Natural killer cell treated with Interleukin-12 subunit alpha and Interleukin-12 subunit beta and Interleukin-15 and Interleukin-18, amount 100 ng/mL, for 72 hours (primary cell): ENCODE data around the gene BAD. TPM values are rescaled to one million over a fixed set of nuclear protein-coding genes. Genes with fewer than 3 reads are reported as not detected.
A peak's percentile ranks its signal among the peaks of the same experiment; 100 is the strongest.

Experiments
- ATAC-seq, 2 donors: fragments of 150-1000 bp; cut with Tn5 transposase in 1 of 2; sonication (Bioruptor Pico), chemical (Tn5 transposase) in 1 of 2; 2 replicates each; pipeline ENCODE4 v1.10.0; 2021
- DNase-seq: peaks from one replicate; pipeline ENCODE4 v3.0.0; 2022; ENCODE audit warnings: low spot score
- H3K27ac Mint-ChIP-seq, 2 donors: 1 replicate in 1 of 2; 2 replicates in 1 of 2; pipeline ENCODE4 v1.8.0; 2022; ENCODE audit warnings: mixed read lengths in 2 of 2, mild to moderate bottlenecking in 1 of 2, moderate library complexity in 1 of 2
- H3K27me3 Mint-ChIP-seq, 2 donors: 1 replicate in 1 of 2; 2 replicates in 1 of 2; pipeline ENCODE4 v1.8.0; 2022; ENCODE audit warnings: mixed read lengths in 2 of 2
- H3K36me3 Mint-ChIP-seq: one replicate; pipeline ENCODE4 v1.8.0; 2022; ENCODE audit warnings: mixed read lengths
- H3K4me1 Mint-ChIP-seq, 2 donors: 1 replicate in 1 of 2; 2 replicates in 1 of 2; pipeline ENCODE4 v1.8.0; 2022; ENCODE audit warnings: low read depth in 2 of 2, mixed read lengths in 2 of 2, mild to moderate bottlenecking in 1 of 2
- H3K4me3 Mint-ChIP-seq: one replicate; pipeline ENCODE4 v1.8.0; 2022; ENCODE audit warnings: mixed read lengths
- H3K9me3 Mint-ChIP-seq: 2 replicates; pipeline ENCODE4 v1.8.0; 2022; ENCODE audit warnings: mixed read lengths
- total RNA-seq, 2 donors: library from RNA; stranded (reverse); gene quantifications; one replicate each; pipeline ENCODE4 v1.2.3, GENCODE V29; 2022

The BAD gene
- total RNA-seq, 2 donors from 2014 or later, result 29.5 to 46.9 TPM

- no peaks in the 10 kb centered on the region for H3K9me3 Mint-ChIP-seq
- peak overlapping the region; percentile 6 for H3K4me3 Mint-ChIP-seq
- H3K36me3 Mint-ChIP-seq, result peaks cover 8% of the 10 kb centered on the region
- DNase-seq, result no peak
- ATAC-seq, result no peak
- H3K4me1 Mint-ChIP-seq, result peaks cover 10 to 15% of the 10 kb centered on the region in 2 donors
- H3K27ac Mint-ChIP-seq, result peak overlapping the region; percentile 52 to 84
- no peaks in the 10 kb centered on the region for H3K27me3 Mint-ChIP-seq
These were observed 25.4 kb downstream of the BAD start for GRCh38 chr11:64258946-64259532.

GRCh38 chr11:64258356-64258755 lies 26.1 kb downstream of the BAD start:
- DNase-seq (no peak), ATAC-seq (no peak)
- peaks cover 8% of the 10 kb centered on the region for H3K36me3 Mint-ChIP-seq

GRCh38 chr11:64256300-64256699 lies 28.2 kb downstream of the BAD start:
- peaks cover 8% of the 10 kb centered on the region for H3K36me3 Mint-ChIP-seq
- H3K27me3 Mint-ChIP-seq, result no peaks in the 10 kb centered on the region
- DNase-seq (no peak), ATAC-seq (no peak)
- peaks cover 16 to 26% of the 10 kb centered on the region in 2 donors for H3K4me1 Mint-ChIP-seq
- no peak overlapping the region for H3K4me3 Mint-ChIP-seq
- H3K9me3 Mint-ChIP-seq, result no peaks in the 10 kb centered on the region
- H3K27ac Mint-ChIP-seq, result no peak overlapping the region

More at GRCh38 chr11:64258356-64258755, 26.1 kb downstream of the BAD start:
- H3K27ac Mint-ChIP-seq, result peak overlapping the region in 1 of 2 donors; percentile 53
- H3K9me3 Mint-ChIP-seq, result no peaks in the 10 kb centered on the region
- H3K4me1 Mint-ChIP-seq, result peaks cover 10 to 20% of the 10 kb centered on the region in 2 donors
- H3K27me3 Mint-ChIP-seq, result no peaks in the 10 kb centered on the region
- no peak overlapping the region for H3K4me3 Mint-ChIP-seq

- ATAC-seq, result no peak
- Mint-ChIP-seq H3K9me3 (no peaks in the 10 kb centered on the region), H3K27ac (no peak overlapping the region), H3K36me3 (peaks cover 8% of the 10 kb centered on the region), H3K4me3 (no peak overlapping the region), H3K27me3 (no peaks in the 10 kb centered on the region), H3K4me1 (peaks cover 16 to 26% of the 10 kb centered on the region in 2 donors)
- DNase-seq, result no peak
These were observed 29.0 kb downstream of the BAD start for GRCh38 chr11:64255135-64256128.

GRCh38 chr11:64254326-64254725 lies 30.1 kb downstream of the BAD start:
- ATAC-seq, result no peak
- no peak for DNase-seq
- no peaks in the 10 kb centered on the region for H3K27me3 Mint-ChIP-seq
- H3K9me3 Mint-ChIP-seq, result no peaks in the 10 kb centered on the region
- H3K4me1 Mint-ChIP-seq, result peaks cover 8 to 17% of the 10 kb centered on the region in 2 donors
- no peak overlapping the region for H3K4me3 Mint-ChIP-seq
- H3K27ac Mint-ChIP-seq, result no peak overlapping the region
- H3K36me3 Mint-ChIP-seq, result peaks cover 1% of the 10 kb centered on the region

GRCh38 chr11:64253481-64253880 lies 31.0 kb downstream of the BAD start:
- Mint-ChIP-seq H3K4me1 (peaks cover 6 to 16% of the 10 kb centered on the region in 2 donors), H3K36me3 (no peaks in the 10 kb centered on the region), H3K9me3 (no peaks in the 10 kb centered on the region), H3K4me3 (peak overlapping the region; percentile 12), H3K27ac (peak overlapping the region in 1 of 2 donors; percentile 76), H3K27me3 (no peaks in the 10 kb centered on the region)
- no peak for DNase-seq
- ATAC-seq, result no peak

GRCh38 chr11:64253043-64253442 lies 31.4 kb downstream of the BAD start:
- ATAC-seq (no peak), DNase-seq (no peak)
- Mint-ChIP-seq H3K9me3 (no peaks in the 10 kb centered on the region), H3K4me3 (peak overlapping the region; percentile 89), H3K4me1 (peaks cover 8 to 18% of the 10 kb centered on the region in 2 donors), H3K27ac (no peak overlapping the region), H3K27me3 (no peaks in the 10 kb centered on the region), H3K36me3 (no peaks in the 10 kb centered on the region)

- H3K36me3 Mint-ChIP-seq, result no peaks in the 10 kb centered on the region
- H3K27me3 Mint-ChIP-seq, result no peaks in the 10 kb centered on the region
- peak overlapping the region; percentile 89 for H3K4me3 Mint-ChIP-seq
- DNase-seq, result no peak
- H3K9me3 Mint-ChIP-seq, result no peaks in the 10 kb centered on the region
- peak overlapping the region in 1 of 2 donors; percentile 70 for H3K27ac Mint-ChIP-seq
- no peak for ATAC-seq
- peaks cover 12 to 23% of the 10 kb centered on the region in 2 donors for H3K4me1 Mint-ChIP-seq
These were observed 32.2 kb downstream of the BAD start for GRCh38 chr11:64252003-64252872.

GRCh38 chr11:64251753-64252002 lies 32.8 kb downstream of the BAD start:
- no peaks in the 10 kb centered on the region for H3K9me3 Mint-ChIP-seq
- peaks cover 12 to 27% of the 10 kb centered on the region in 2 donors for H3K4me1 Mint-ChIP-seq
- no peaks in the 10 kb centered on the region for H3K36me3 Mint-ChIP-seq
- peak overlapping the region in 1 of 2 donors; percentile 70 for H3K27ac Mint-ChIP-seq
- ATAC-seq, result no peak
- no peaks in the 10 kb centered on the region for H3K27me3 Mint-ChIP-seq
- no peak for DNase-seq
- peak overlapping the region; percentile 89 for H3K4me3 Mint-ChIP-seq

GRCh38 chr11:64251016-64251752 lies 33.3 kb downstream of the BAD start, which contains the start of gene PLCB3:
Gene PLCB3 (plus strand): TSS chr11:64251530. CDS start chr11:64251650, 120 bp downstream.
- DNase-seq (no peak), ATAC-seq (peak; percentile 80 to 85)
- Mint-ChIP-seq H3K27ac (peak within 1 kb of the TSS in 1 of 2 donors; percentile 70), H3K27me3 (no peaks in the 10 kb centered on the region), H3K36me3 (no peaks in the 10 kb centered on the region), H3K4me1 (peaks cover 12 to 27% of the 10 kb centered on the region in 2 donors), H3K9me3 (no peaks in the 10 kb centered on the region), H3K4me3 (peak within 1 kb of the TSS; percentile 89)

GRCh38 chr11:64250415-64251015 lies 34.0 kb downstream of the BAD start:
- Mint-ChIP-seq H3K4me3 (peak overlapping the region; percentile 56), H3K4me1 (peaks cover 12 to 32% of the 10 kb centered on the region in 2 donors), H3K27ac (no peak overlapping the region), H3K27me3 (no peaks in the 10 kb centered on the region), H3K36me3 (no peaks in the 10 kb centered on the region), H3K9me3 (no peaks in the 10 kb centered on the region)
- no peak for DNase-seq
- ATAC-seq, result no peak

- H3K4me1 Mint-ChIP-seq, result peaks cover 12 to 32% of the 10 kb centered on the region in 2 donors
- H3K4me3 Mint-ChIP-seq, result peak overlapping the region; percentile 57
- H3K27ac Mint-ChIP-seq, result no peak overlapping the region
- DNase-seq (no peak), ATAC-seq (no peak)
- no peaks in the 10 kb centered on the region for H3K9me3 Mint-ChIP-seq
- no peaks in the 10 kb centered on the region for H3K27me3 Mint-ChIP-seq
- no peaks in the 10 kb centered on the region for H3K36me3 Mint-ChIP-seq
These were observed 34.7 kb downstream of the BAD start for GRCh38 chr11:64249563-64250414.
